GM23338 (cell line): ENCODE results near the gene REG1A.

Source experiments
- CREB1 ChIP-seq: fragments of 250-450 bp; sonication (Bioruptor Pico); IDR thresholded peaks from 2 replicates; pipeline ENCODE4 v1.5.0; 2020; ENCODE audit warnings: low read depth, mild to moderate bottlenecking, moderate library complexity
- CTCF ChIP-seq, 2 experiments: fragments of 200-600 bp in 1 of 2; sonication (generic) in 1 of 2; conservative IDR thresholded peaks; 2 replicates each; pipeline versions ENCODE4 v1.5.1 to v1.6.1; 2016 to 2017; ENCODE audit warnings: antibody characterized with exemption in 2 of 2, low read depth in 2 of 2, mild to moderate bottlenecking in 2 of 2, moderate library complexity in 1 of 2
- EZH2 ChIP-seq: fragments of 200-600 bp; sonication (generic); IDR thresholded peaks from one replicate; pipeline ENCODE4 v1.8.0; 2017; ENCODE audit warnings: antibody characterized with exemption, mild to moderate bottlenecking, low read depth; ENCODE audit not compliant: unreplicated experiment
- EZH2phosphoT487 ChIP-seq: fragments of 200-600 bp; sonication (generic); IDR thresholded peaks from one replicate; pipeline ENCODE4 v1.8.1; 2018; ENCODE audit warnings: antibody characterized with exemption; ENCODE audit not compliant: unreplicated experiment
- JUNB ChIP-seq: IDR thresholded peaks from one replicate; pipeline ENCODE4 v1.6.1; 2016; ENCODE audit warnings: antibody characterized with exemption; ENCODE audit not compliant: unreplicated experiment
- POLR2AphosphoS5 ChIP-seq: IDR thresholded peaks from 2 replicates; pipeline ENCODE4 v1.6.1; 2016; ENCODE audit warnings: antibody characterized with exemption, low read depth
- REST ChIP-seq: IDR thresholded peaks from one replicate; pipeline ENCODE4 v1.6.1; 2018; ENCODE audit warnings: antibody characterized with exemption; ENCODE audit not compliant: unreplicated experiment
- ZNF462 ChIP-seq: fragments of 250-450 bp; sonication (Bioruptor Pico); IDR thresholded peaks from 2 replicates; pipeline ENCODE4 v1.5.0; 2020; ENCODE audit warnings: mild to moderate bottlenecking, moderate library complexity

- TF ChIP-seq CTCF (conservative IDR thresholded peaks at IDR 0.05; ENCODE audit: low read depth in 2 of 2) (no peak), JUNB (no peak), EZH2 (no peak), REST (no peak), CREB1 (CRISPR knock-in tag) (no peak), EZH2phosphoT487 (no peak), ZNF462 (CRISPR knock-in tag) (no peak), POLR2AphosphoS5 (no peak)
These were observed 5.3 kb upstream of the REG1A start for GRCh38 chr2:79114797-79115494.
